Erythroblast (primary cell): ENCODE results near the gene SPATS1.
"Not testable (repeated sequence)": the region's sequence is repeated elsewhere in the genome, so short reads cannot be mapped to it uniquely, and the experiment has no call there.

ENCODE experiments used
- DNase-seq, 2 experiments: peaks; one replicate each; lab custom pipeline; 2025; lab: John Stamatoyannopoulos, UW
- GATA1 ChIP-seq: IDR thresholded peaks from 2 replicates; pipeline ENCODE4 v1.6.1; 2011; ENCODE audit warnings: low read depth, mild to moderate bottlenecking, control low read depth, low read length, moderate library complexity
- POLR2A ChIP-seq: IDR thresholded peaks from 2 replicates; pipeline ENCODE4 v1.6.1; 2011; ENCODE audit warnings: mild to moderate bottlenecking, low read length

SPATS1 gene

GRCh38 chr6:44304282-44305199 is 37.9 kb upstream of the SPATS1 start:
- no peak for TF ChIP-seq GATA1
- TF ChIP-seq POLR2A, result no peak
- DNase-seq, result peak; percentile 61 to 74

DNA sequence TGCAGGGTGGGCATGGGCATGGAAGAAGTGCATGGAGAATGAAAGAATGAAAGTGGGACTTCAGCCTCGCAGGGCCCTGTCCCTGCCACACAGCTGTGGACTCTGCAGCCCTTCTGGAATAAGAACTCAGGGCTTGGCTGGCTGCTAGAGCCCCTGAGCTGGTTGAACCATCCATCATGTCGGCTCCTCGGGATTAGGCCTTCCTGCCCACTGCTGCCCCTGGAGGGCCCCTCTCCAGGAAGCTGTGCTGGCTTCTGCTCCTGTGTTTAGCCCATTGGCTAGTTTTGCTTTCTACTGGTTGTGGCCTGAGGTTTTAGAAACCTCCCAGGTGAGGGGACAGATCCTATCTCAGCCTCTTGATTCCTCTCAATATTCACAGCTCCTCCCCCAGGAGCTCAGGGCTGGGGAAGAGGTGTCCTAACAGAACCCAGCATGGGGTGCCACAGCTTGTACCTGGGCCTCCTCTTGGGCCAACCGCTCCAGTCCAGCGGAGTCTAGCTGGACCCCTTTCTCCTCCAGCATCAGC is 37.2 kb upstream of the SPATS1 start:
- TF ChIP-seq POLR2A (no peak), GATA1 (no peak)
- no peak for DNase-seq

GRCh38 chr6:44306710-44307109 is 35.7 kb upstream of the SPATS1 start:
- TF ChIP-seq GATA1, result no peak
- no peak for TF ChIP-seq POLR2A
- no peak for DNase-seq

DNA sequence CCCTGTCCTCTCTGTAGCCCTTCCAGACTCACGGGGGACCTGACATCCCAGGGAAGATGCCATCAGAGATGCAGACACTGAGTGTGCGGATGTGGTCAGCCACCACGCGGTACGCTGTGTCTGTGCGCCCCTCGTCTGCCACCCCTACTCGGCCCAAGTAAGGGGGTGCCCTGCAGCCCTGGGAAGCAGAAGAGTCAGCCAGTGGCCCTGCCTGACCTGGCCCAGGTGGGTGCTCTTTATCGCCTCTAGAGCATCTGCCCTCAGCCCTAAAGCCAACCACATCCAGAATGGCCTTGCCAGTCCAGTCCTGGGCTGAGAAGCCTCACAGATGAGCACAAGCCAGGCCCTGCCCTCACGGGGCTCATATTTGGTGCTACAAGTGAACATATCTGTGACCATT is 35.2 kb upstream of the SPATS1 start:
- TF ChIP-seq GATA1 (no peak), POLR2A (no peak)
- DNase-seq, result no peak

DNA sequence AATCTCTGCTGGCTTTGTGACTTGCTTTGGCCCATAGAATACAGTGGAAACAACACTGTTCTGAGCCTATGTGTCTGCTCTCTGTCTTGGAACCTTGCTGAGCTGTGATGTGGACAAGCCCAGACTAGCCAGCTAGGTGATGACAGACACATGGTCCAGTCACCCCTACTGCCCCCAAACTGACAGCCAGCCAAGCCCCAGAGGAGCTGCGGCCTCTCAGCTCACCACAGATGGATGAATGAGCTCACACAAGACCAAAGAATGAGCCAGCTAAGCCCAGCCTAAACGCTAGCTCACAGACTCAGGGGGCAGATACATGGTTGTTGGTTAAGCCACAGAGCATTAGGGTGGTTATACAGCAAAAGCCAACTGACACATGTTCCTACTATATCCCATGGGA is 33.4 kb upstream of the SPATS1 start:
- DNase-seq, result no peak
- TF ChIP-seq POLR2A (no peak), GATA1 (no peak)

DNA sequence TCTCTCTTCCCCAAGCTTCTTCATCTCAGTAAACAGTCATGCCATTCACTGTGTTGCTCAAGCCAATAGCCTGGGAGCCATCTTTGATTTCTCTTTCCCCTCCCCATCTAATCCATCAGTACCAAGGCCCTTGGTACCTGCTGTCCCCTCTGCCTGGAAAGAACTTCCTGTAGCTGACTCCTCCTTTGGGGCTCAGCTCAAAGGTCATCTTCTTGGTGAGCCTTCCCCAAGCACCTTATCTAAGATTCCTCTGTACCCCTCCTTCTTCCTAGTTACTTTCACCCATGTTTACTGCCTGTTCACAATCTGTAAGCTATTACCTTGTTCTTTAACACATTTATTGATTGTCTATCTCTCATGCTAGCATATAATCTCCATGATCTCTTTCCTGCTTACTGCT is 32.8 kb upstream of the SPATS1 start:
- no peak for DNase-seq
- no peak for TF ChIP-seq POLR2A
- TF ChIP-seq GATA1, result no peak

DNA sequence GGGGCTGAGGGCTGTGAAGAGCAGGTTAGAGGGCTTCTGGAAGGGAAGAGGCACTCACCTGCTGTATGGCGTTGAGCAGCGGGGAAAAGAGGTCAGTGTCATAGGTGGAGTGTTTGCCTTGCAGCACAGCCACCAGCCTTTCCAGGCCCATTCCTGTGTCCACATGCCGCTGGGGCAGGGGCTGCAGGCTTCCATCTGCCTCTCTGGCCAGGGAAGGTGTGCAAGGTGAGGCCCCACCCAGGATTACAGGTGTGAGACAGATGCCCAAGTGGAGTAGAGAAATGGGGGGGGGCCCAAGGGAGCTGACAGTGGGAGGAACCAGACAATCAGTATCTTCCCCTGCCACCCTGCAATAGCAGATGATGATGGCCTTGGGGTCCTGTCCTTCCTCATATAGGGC is 32.2 kb upstream of the SPATS1 start:
- no peak for DNase-seq
- TF ChIP-seq GATA1 (no peak), POLR2A (no peak)

- TF ChIP-seq GATA1, result no peak
- TF ChIP-seq POLR2A, result no peak
- DNase-seq, result no peak
Observed at GRCh38 chr6:44311304-44311703, 31.1 kb upstream of the SPATS1 start.

- TF ChIP-seq GATA1, result no peak
- TF ChIP-seq POLR2A, result no peak
Observed at GRCh38 chr6:44311767-44312166, 30.7 kb upstream of the SPATS1 start.

DNA sequence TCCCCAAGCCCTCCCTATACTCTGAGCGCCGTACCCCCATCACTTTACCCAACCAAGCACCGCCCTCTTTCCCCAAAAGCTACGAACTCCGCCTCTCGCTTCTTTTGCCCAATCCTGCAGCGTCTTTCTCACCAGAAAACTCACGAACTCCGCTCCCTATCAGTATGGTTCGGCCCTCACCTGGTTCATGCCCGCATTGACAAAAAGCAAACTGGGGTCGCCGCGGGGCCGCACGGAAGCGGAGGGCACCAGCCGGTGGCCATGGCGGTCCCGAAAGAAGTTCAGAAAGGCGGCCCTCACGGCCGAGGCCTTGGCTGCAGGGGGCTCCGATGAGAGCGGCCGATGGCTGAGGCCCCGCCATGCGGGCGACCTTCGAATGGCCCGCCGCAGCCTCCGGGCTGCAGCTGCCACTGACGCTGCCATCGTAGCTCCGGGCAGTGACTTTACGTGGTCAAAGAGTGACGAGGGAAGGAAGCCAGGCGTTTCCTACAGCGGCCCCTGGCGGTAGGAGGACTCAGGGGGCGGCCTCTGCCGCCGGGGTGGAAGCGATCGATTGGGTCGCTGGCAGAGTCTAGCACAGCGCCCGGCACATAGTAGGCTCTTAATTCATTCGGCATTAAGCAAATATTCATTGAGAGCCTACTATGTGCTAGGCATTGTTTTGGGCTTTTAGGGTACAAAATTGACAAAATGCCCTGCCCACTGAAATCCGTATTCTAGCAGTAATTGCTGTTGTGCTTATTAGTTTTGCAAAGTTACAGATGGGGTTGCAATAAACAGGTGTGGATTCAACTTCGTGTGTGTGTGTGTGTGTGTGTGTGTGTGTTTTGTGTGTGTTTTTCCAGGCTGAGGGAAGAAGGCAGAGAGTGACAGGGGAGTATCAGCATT is 29.3 kb upstream of the SPATS1 start, which contains the start of gene AARS2:
Gene AARS2 (minus strand): TSS at position 447 of the 888 bp plus-strand sequence. CDS start 24 bp downstream, at position 423.
- peak; percentile 92 to 94 for DNase-seq
- TF ChIP-seq GATA1, result no peak
- peak; percentile 94 for TF ChIP-seq POLR2A

More at GRCh38 chr6:44311767-44312166, 30.7 kb upstream of the SPATS1 start:
- no peak for DNase-seq

DNA sequence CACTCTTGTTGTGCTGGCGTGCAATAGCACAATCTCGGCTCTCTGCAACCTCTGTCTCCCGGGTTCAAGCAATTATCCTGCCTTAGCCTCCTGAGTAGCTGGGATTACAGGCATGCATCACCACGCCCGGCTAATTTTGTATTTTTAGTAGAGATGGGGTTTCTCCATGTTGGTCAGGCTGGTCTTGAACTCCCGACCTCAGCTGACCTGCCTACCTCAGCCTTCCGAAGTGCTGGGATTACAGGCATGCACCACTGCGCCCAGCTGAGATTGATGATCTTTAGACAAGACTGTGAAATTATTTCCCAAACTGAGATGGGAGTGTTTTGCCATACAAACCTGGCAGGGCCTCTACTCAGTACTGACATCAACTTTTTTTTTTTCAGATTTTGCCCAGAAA is 27.8 kb upstream of the SPATS1 start:
- not testable (repeated sequence) for DNase-seq

DNA sequence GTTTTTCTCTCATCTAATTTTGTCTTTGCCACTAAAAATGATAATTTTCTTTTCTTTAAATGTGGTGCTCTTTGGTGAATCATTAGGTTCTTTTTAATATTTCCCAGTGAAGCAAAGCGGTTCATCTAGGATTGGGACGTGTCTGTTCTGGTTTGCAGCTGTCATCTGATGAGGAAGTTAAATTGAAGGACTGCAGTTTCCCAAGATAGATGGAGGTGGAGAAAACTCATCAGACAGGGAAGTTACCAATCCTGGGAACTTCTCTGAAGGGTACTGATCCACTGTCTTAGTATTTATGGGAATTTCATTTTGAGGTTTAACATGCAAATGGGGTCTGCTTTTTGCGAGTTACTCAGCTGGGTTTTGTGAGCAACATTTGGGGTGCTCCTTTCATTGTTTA is 26.9 kb upstream of the SPATS1 start:
- DNase-seq, result no peak
- TF ChIP-seq GATA1, result no peak
- TF ChIP-seq POLR2A, result no peak

- no peak for DNase-seq
Observed at GRCh38 chr6:44315951-44316350, 26.5 kb upstream of the SPATS1 start.

More at GRCh38 chr6:44315951-44316350, 26.5 kb upstream of the SPATS1 start:
- TF ChIP-seq POLR2A (no peak), GATA1 (no peak)
